HG02870 (cell line): ENCODE data around the gene TRIM58.

Experiments
- ATAC-seq: cut with Tn5 transposase; IDR thresholded peaks from one replicate; pipeline ENCODE4 v1.9.1; 2021; ENCODE audit warnings: mild to moderate bottlenecking, moderate library complexity; ENCODE audit not compliant: unreplicated experiment

TRIM58 gene

GRCh38 chr1:247884797-247885413, 27.9 kb downstream of the TRIM58 start:
- no peak for ATAC-seq

- no peak for ATAC-seq
Observed at GRCh38 chr1:247895163-247895637, 38.2 kb downstream of the TRIM58 start, which contains the start of gene OR2W3. Gene OR2W3, plus strand, starts transcription at chr1:247895587. Its CDS starts 0 bp downstream, at chr1:247895587.

DNA sequence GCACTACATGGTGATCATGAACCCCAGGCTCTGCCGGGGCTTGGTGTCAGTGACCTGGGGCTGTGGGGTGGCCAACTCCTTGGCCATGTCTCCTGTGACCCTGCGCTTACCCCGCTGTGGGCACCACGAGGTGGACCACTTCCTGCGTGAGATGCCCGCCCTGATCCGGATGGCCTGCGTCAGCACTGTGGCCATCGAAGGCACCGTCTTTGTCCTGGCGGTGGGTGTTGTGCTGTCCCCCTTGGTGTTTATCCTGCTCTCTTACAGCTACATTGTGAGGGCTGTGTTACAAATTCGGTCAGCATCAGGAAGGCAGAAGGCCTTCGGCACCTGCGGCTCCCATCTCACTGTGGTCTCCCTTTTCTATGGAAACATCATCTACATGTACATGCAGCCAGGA, 39.0 kb downstream of the TRIM58 start:
- no peak for ATAC-seq

DNA sequence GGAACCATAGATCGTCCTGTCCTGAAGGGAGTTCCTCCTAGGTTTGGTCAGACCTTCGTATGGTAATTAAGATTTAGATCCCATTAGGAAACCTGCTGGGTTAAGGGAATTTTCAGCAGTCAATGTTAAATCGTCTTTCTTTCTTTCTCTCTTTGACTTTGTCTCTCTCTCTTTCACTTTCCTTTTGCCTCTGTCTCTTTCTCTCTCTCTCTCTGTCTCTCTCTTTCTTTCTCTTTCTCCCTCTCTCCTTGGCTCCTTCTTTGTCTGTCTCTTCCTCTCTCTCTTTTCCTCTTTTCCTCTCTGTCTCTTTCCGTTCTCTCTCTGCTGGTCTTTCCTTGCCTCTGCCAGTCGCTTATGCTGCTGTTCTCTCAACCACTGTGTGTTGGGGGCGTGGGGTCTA, 47.1 kb downstream of the TRIM58 start:
- ATAC-seq: no peak

GRCh38 chr1:247905181-247905580, 48.2 kb downstream of the TRIM58 start:
- ATAC-seq: no peak

- ATAC-seq: no peak
Observed at GRCh38 chr1:247905910-247906503, 49.0 kb downstream of the TRIM58 start.

DNA sequence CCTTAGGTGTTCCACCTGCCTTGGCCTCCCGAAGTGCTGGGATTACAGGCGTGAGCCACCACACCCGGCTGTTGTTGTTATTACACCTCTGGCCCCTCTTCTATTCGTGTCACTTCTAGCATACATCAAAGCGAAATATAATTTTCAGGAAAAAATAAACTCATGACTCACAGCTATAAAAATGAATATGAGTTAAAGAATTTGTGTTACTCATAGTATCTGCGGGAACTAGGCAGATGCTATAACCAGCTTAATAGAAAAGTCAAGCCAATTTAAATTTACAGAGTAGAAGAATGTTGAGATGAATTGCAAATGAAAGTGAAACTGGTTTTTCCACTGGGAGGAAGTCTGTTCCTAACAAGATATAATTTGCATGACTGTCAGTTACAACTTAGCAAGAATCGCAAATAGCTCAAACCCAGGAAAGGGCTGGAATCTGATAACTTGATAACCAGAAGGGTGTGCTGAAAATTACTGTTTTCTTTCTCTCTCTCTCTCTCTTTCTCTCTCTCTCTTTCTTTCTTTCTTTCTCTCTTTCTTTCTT, 49.6 kb downstream of the TRIM58 start:
- ATAC-seq: no peak

DNA sequence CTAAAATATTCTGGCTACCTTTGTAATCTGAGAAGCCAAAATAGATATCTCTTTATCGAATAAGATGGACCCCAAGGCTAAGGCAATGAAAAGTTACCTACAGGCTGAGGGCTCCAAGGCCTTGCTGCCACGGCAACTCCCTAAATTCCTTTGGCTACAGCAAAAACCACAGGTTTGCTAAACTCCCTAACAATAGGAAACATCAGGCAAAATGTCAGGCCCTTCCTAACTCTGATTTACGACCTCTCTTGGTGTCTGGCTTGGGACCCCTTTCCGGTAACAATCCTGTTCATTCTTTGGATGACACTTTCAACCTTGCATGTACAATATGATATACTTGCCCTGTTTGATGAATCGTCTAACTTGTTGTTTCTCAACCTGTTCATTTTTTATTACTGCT, 51.8 kb downstream of the TRIM58 start:
- ATAC-seq: no peak

DNA sequence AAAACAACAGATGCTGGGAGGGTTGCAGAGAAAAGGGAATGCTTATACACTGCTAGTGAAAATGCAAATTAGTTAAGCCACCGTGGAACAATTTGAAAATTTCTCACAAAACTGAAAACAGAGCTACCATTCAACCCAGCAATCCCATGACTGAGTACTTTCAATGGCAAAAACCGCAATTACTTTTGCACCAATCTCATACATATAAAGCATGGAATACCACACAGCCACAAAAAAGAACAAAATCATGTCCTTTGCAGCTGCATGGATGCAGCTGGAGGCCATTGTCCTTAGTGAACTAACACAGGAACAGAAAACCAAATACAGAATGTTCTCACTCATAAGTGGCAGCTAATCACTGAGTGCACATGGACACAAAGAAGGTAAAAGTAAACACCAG, 56.8 kb downstream of the TRIM58 start:
- ATAC-seq: no peak

DNA sequence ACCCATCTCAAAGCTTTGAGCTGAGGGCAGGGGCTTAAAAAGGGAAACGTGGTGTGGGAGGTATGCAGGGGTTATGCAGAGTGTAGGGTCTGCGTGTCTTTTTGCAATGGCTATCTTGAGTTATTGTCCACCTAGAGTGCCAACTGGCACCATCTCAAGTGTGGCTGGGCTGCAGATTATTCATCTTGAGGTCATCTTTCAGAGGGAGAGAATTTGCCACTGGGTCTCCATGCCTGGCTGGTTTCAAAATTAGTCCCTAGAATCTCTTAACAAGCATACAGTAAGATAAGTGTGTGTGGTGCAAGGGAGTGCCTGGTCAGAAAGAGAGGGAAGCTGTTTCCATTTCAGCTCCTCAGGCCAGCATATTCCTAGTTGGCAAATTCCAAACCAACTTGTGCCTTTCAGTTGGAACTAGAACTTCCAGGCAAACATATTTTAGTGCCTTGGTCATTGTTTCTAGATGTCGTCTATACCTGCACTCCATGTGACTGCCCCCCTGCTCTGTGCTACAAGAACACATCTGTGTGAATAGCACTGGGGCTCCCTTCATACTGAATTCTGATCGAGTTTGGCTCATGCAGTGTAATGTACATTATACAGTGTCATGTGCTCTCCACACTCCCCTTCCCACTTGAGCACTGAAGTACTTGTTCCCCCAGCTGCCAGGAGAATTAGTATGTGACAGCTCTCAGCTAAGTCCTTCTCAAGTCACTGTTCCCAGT, 58.1 kb downstream of the TRIM58 start:
- ATAC-seq: no peak

DNA sequence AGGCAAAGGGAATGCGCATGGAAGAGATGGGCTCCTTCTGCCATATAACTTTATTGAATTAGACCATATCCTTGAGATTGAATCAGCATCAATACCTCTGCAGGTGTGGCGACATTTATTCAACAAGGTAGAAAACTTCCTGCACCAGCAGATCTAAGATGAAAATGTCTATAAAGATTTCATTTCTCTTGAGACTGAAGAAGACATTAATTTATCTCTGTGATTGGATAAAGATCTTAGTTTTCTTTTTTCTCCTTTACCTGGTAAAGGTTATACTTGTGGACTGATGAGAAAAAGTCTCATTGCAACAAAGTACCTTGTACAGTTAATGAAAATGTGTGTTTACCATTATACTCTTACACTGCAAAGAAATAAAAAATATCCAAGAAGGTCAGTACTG, 63.0 kb downstream of the TRIM58 start, which contains the start of gene OR2T8:
Gene OR2T8 (plus strand): TSS at position 301 of the 400 bp plus-strand sequence. CDS start 766 bp downstream, outside the sequence.
- ATAC-seq: no peak

GRCh38 chr1:247923941-247924340, 67.0 kb downstream of the TRIM58 start:
- ATAC-seq: no peak

DNA sequence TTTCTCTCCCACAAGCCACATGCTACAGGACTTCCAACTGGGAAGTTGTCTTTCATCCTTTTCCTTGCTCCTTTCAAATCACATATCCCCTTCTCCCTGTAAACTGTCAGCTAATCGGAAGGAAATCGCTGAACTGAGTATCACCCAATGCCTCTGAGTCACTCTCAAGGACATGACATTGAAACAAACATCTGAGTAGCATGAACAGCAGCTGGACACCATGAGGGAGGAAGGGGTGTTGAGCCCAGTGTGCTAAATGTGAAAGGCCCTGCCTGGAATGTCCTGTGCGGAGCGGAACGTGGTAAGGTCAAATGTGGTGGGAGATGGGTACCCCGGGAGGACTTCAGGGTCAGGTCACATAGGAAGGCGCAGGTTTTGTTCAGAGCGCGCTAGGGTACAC, 67.9 kb downstream of the TRIM58 start, which contains the start of gene OR2AJ1:
Gene OR2AJ1 (plus strand): TSS at position 22 of the 400 bp plus-strand sequence. CDS start 8,880 bp downstream, outside the sequence.
- ATAC-seq: no peak
